Spleen (tissue), 11 donors: Measurements from ENCODE around the gene SGIP1. TPM values are rescaled to one million over a fixed set of nuclear protein-coding genes. Genes with fewer than 3 reads are reported as not detected.

Experiments
- DNase-seq: peaks from one replicate; pipeline ENCODE4 v3.0.0-alpha.2; 2020
- H3K27ac ChIP-seq, 8 donors: fragments of 200-600 bp; sonication (generic) in 7 of 8; 1 replicate in 4 of 8; 2 replicates in 4 of 8; pipeline versions ENCODE4 v1.5.0 to v1.8.0; 2016 to 2021; ENCODE audit warnings: inconsistent platforms in 4 of 8, mild to moderate bottlenecking in 4 of 8, moderate library complexity in 1 of 8
- H3K27me3 ChIP-seq, 7 donors: fragments of 200-600 bp; sonication (generic) in 6 of 7; replicated peaks in 1 of 7; 1 replicate in 4 of 7; 2 replicates in 3 of 7; pipeline versions ENCODE4 v1.5.0 to v1.8.0; 2016 to 2021; ENCODE audit warnings: inconsistent platforms in 3 of 7, mild to moderate bottlenecking in 1 of 7
- H3K36me3 ChIP-seq, 6 donors: fragments of 200-600 bp; sonication (generic) in 5 of 6; 1 replicate in 4 of 6; 2 replicates in 2 of 6; pipeline versions ENCODE4 v1.5.0 to v1.8.0; 2016 to 2021; ENCODE audit warnings: inconsistent platforms in 2 of 6
- H3K4me1 ChIP-seq, 6 donors: fragments of 200-600 bp; sonication (generic) in 5 of 6; 1 replicate in 3 of 6; 2 replicates in 3 of 6; pipeline versions ENCODE4 v1.5.0 to v1.8.0; 2016 to 2021; ENCODE audit warnings: inconsistent platforms in 3 of 6
- H3K4me3 ChIP-seq, 8 donors: fragments of 200-600 bp; sonication (generic) in 7 of 8; 1 replicate in 4 of 8; 2 replicates in 4 of 8; pipeline versions ENCODE4 v1.5.0 to v1.8.0; 2016 to 2021; ENCODE audit warnings: inconsistent platforms in 4 of 8, mild to moderate bottlenecking in 4 of 8, moderate library complexity in 2 of 8
- H3K9me3 ChIP-seq, 8 donors: fragments of 200-600 bp; sonication (generic) in 7 of 8; 1 replicate in 4 of 8; 2 replicates in 4 of 8; pipeline versions ENCODE4 v1.5.0 to v1.8.0; 2016 to 2021; ENCODE audit warnings: inconsistent platforms in 4 of 8
- CTCF ChIP-seq, 11 experiments: fragments of 200-600 bp in 7 of 11; fragments of 450-650 bp in 4 of 11; sonication (generic) in 4 of 11; IDR thresholded peaks in 8 of 11; conservative IDR thresholded peaks in 3 of 11; 1 replicate in 7 of 11; 2 replicates in 4 of 11; pipeline versions ENCODE4 v1.4.0 to v1.8.0; 2016 to 2021; ENCODE audit warnings: antibody characterized with exemption in 11 of 11, inconsistent platforms in 4 of 11, mild to moderate bottlenecking in 1 of 11
- POLR2A ChIP-seq, 3 donors: fragments of 450-650 bp; IDR thresholded peaks; one replicate each; pipeline ENCODE4 v1.5.1; 2017; ENCODE audit warnings: antibody characterized with exemption in 3 of 3, mild to moderate bottlenecking in 1 of 3
- POLR2AphosphoS5 ChIP-seq, 3 donors: sonication (generic); formaldehyde crosslinking; IDR thresholded peaks; one replicate each; pipeline ENCODE4 v1.5.1; 2017; ENCODE audit warnings: antibody characterized with exemption in 3 of 3
- WGBS, 5 donors: extraction: QIAGEN DNeasy Blood & Tissue Kit in 3 of 5; methylation state at CpG; one replicate each; pipeline versions ENCODE4 v1.1.5 to v1.1.7; 2013 to 2018; 5-methylcytosine and 5-hydroxymethylcytosine counted together
- intact Hi-C: fragments of 100-400 bp; cut with DNase I; formaldehyde crosslinking; loops from one replicate; pipeline ENCODE4 v1.15.0; 2023; ENCODE audit warnings: low total_unique reads
- polyA plus RNA-seq, 3 donors: library from polyadenylated mRNA; stranded (reverse); fragments of 200-250 nt; gene quantifications; one replicate each; pipeline ENCODE4 v1.2.1, GENCODE V29; 2013
- total RNA-seq, 7 donors: library from RNA; depleted of rRNA in 3 of 7; stranded (reverse); fragments of >200 nt in 3 of 7; fragmentation: NEBNext Ultra II Directional in 4 of 7; extraction: Animal tissue kit (Norgen Biotek cat#: 25700) in 4 of 7; gene quantifications; one replicate each; pipeline versions ENCODE4 v1.1.0 to v1.2.1, GENCODE V29; 2016 to 2021
- donor health status: healthy with polysubstance abuse.
- donor health status: DM: no; HTN: no; CAD: no; lungs with moderate emphysema.
- donor health status: DM: no; HTN: no; CAD: no.
- donor health status: Bipolar disorder and iron deficiency.
- donor health status: healthy.
- donor health status: DM: no; HTN: no; CAD: no.
- donor health status: DM: yes; HTN: yes; CAD: no.

SGIP1 gene
- total and polyA plus RNA-seq, 10 donors, result 0.13 to 1.6 (median 0.74) TPM; not detected in 2

GRCh38 chr1:66752000-66752592 is 218.1 kb downstream of the SGIP1 start, which contains the start of gene DYNLT5:
Gene DYNLT5, plus strand, starts transcription at chr1:66752459. Its CDS starts 2,200 bp downstream, at chr1:66754659.
- H3K4me1 ChIP-seq, result peaks cover 0 to 18% (median 14%) of the 10 kb centered on the region in 6 donors
- peak within 1 kb of the TSS in 7 of 8 donors; percentile 19 to 60 (median 40) for H3K4me3 ChIP-seq
- TF ChIP-seq CTCF (IDR thresholded peaks at IDR 0.05 in 8 of 11, conservative IDR thresholded peaks at IDR 0.05 in 3 of 11), result peak in 1 of 11 experiments; percentile 15
- TF ChIP-seq POLR2A (IDR thresholded peaks at IDR 0.05), result no peak
- peak in 2 of 3 donors; percentile 19 to 23 for TF ChIP-seq POLR2AphosphoS5 (IDR thresholded peaks at IDR 0.05)
- intact Hi-C loops, result no loop called here
- no peaks in the 10 kb centered on the region for H3K36me3 ChIP-seq
- peak within 1 kb of the TSS in 2 of 8 donors; percentile 19 to 55 for H3K27ac ChIP-seq
- H3K27me3 ChIP-seq, result peaks cover 0 to 39% (median 22%) of the 10 kb centered on the region in 7 donors
- peak; percentile 87 for DNase-seq
- H3K9me3 ChIP-seq, result no peaks in the 10 kb centered on the region
- WGBS, 5 donors, result 3 to 6% (median 4%) methylated on average over 28 to 35 of the region's 35 CpGs

DNA sequence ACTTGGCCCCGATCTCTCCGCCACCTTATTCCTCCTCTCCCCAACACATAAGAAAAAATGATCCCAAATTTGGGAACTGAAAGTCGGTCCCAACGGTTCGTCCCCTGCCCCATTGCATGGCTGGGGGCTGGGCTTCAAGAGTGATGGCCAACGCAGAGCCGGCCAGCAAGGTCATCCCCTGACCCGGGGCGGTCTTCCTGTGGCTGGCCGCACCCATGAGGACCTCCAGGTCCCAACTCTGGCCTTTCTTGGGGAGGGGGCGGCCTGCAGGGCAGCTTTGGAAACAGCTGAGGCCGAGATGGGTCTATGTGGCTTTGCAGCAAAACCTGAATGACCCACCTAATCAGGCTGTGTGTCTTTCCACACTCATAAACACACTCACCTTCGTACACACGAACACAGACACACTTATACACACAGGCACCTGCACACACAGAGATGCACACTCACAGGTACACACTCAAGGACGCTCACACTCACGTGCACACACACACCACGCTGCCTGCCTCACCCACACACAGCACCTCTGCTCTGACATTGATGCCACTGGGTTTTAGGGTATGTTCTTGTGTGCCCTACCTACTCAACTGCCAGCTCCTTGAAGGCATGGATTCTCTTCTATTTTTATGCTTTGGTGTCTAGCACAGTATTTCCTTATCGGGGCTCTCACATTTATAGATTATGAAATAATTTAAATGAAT is 218.9 kb downstream of the SGIP1 start:
- Histone ChIP-seq H3K9me3 (no peaks in the 10 kb centered on the region), H3K27ac (peak overlapping the region in 2 of 8 donors; percentile 19 to 55), H3K4me1 (peaks cover 2 to 22% (median 15%) of the 10 kb centered on the region in 6 donors), H3K36me3 (no peaks in the 10 kb centered on the region), H3K4me3 (peak overlapping the region in 7 of 8 donors; percentile 19 to 60 (median 40)), H3K27me3 (peaks cover 0 to 39% (median 22%) of the 10 kb centered on the region in 7 donors)
- TF ChIP-seq POLR2A (IDR thresholded peaks at IDR 0.05) (no peak), CTCF (IDR thresholded peaks at IDR 0.05 in 8 of 11, conservative IDR thresholded peaks at IDR 0.05 in 3 of 11) (no peak), POLR2AphosphoS5 (IDR thresholded peaks at IDR 0.05) (no peak)
- WGBS, 5 donors, result 21 to 39% (median 29%) methylated on average over 17 to 18 of the region's 18 CpGs
- DNase-seq, result peak; percentile 70
- intact Hi-C loops, result no loop called here

DNA sequence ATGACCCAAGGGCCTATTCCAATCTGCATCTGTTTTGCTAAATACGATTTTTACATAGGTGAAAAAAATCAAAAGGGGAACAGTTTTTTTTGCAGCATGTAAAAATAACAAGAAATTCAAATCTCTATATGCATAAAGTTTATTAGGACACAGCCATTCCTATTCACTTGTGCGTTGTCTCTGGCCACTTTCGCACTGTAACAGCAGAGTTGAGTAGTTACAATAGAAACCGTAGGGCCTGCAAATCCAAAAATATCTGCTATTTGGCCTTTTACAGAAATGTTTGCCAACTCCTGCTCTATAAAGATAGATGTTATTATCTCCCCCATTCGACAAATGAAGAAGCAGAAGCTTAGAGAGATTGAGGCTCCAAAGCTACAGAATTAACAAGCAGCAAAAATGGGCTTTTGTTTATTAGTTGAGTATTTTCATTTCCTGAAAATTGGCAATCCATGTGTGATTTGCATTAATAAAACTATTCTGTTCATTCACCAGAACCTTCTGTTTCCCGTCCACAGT is 223.8 kb downstream of the SGIP1 start:
- intact Hi-C loops, result no loop called here
- no peak for DNase-seq
- H3K27ac ChIP-seq, result no peak overlapping the region
- no peaks in the 10 kb centered on the region for H3K36me3 ChIP-seq
- no peak for TF ChIP-seq CTCF (IDR thresholded peaks at IDR 0.05 in 8 of 11, conservative IDR thresholded peaks at IDR 0.05 in 3 of 11)
- TF ChIP-seq POLR2AphosphoS5 (IDR thresholded peaks at IDR 0.05), result no peak
- no peak for TF ChIP-seq POLR2A (IDR thresholded peaks at IDR 0.05)
- H3K27me3 ChIP-seq, result peaks cover 0 to 19% (median 3%) of the 10 kb centered on the region in 7 donors
- no peaks in the 10 kb centered on the region for H3K9me3 ChIP-seq
- no peak overlapping the region for H3K4me3 ChIP-seq
- WGBS, 5 donors, result 59 to 69% (median 65%) methylated on average over 6 of the region's 6 CpGs
- H3K4me1 ChIP-seq, result peaks cover 1 to 17% (median 7%) of the 10 kb centered on the region in 6 donors
